ENCODE data around the gene DOCK4.
A peak's percentile ranks its signal among the peaks of the same experiment; 100 is the strongest.

DOCK4 gene

GRCh38 chr7:112150823-112151641, 55.2 kb downstream of the DOCK4 start:
- Histone ChIP-seq H2AFZ (ENCODE audit: insufficient read depth, low read length, poor library complexity) (no peak overlapping the region), H3K23ac (ENCODE audit: low read length) (no peak overlapping the region), H2AK5ac (ENCODE audit: low read length) (no peak overlapping the region), H2BK5ac (ENCODE audit: low read depth, low read length, poor library complexity) (no peak overlapping the region), H2BK12ac (ENCODE audit: low read length) (no peak overlapping the region), H3K4me2 (ENCODE audit: low read length) (no peak overlapping the region), H3K27me3 (ENCODE audit: insufficient read depth, low read length) (no peaks in the 10 kb centered on the region), H4K12ac (ENCODE audit: low read depth, low read length) (no peak overlapping the region), H3K79me2 (ENCODE audit: control insufficient read depth, insufficient read depth, low read length, poor library complexity) (no peaks in the 10 kb centered on the region), H4K8ac (ENCODE audit: low read depth, low read length) (no peak overlapping the region), H3K79me1 (ENCODE audit: low read length) (no peaks in the 10 kb centered on the region), H3K18ac (ENCODE audit: low read length) (no peak overlapping the region), H3K4me1 (ENCODE audit: control insufficient read depth in 1 of 2, insufficient read depth in 2 of 2, low read length in 2 of 2) (no peaks in the 10 kb centered on the region), H3K9ac (ENCODE audit: low read length) (no peak overlapping the region), H2BK120ac (ENCODE audit: insufficient read depth, low read length, poor library complexity) (no peak overlapping the region), H3K9me3 (ENCODE audit: insufficient read depth, low read depth, low read length) (no peaks in the 10 kb centered on the region), H3K14ac (ENCODE audit: low read length) (no peak overlapping the region), H3K4me3 (ENCODE audit: low read depth, low read length) (no peak overlapping the region), H3K36me3 (ENCODE audit: control insufficient read depth in 1 of 2, insufficient read depth in 2 of 2, low read length in 2 of 2) (no peaks in the 10 kb centered on the region), H3K4ac (ENCODE audit: low read depth, low read length) (no peak overlapping the region), H4K91ac (ENCODE audit: low read depth, low read length) (no peak overlapping the region), H3K27ac (ENCODE audit: low read depth, low read length) (no peak overlapping the region)
- no CpG with 5 or more reads among the region's 5 CpGs for WGBS (ENCODE audit: extremely low coverage, insufficient coverage, insufficient read length)
- peak in 1 of 2 donors; percentile 13 for DNase-seq

GRCh38 chr7:112149734-112150133, 56.5 kb downstream of the DOCK4 start:
- Histone ChIP-seq H2BK120ac (ENCODE audit: insufficient read depth, low read length, poor library complexity) (no peak overlapping the region), H2BK12ac (ENCODE audit: low read length) (no peak overlapping the region), H3K27ac (ENCODE audit: low read depth, low read length) (no peak overlapping the region), H4K12ac (ENCODE audit: low read depth, low read length) (no peak overlapping the region), H3K9ac (ENCODE audit: low read length) (no peak overlapping the region), H4K8ac (ENCODE audit: low read depth, low read length) (no peak overlapping the region), H2AK5ac (ENCODE audit: low read length) (no peak overlapping the region), H2BK5ac (ENCODE audit: low read depth, low read length, poor library complexity) (no peak overlapping the region), H3K23ac (ENCODE audit: low read length) (no peak overlapping the region), H4K91ac (ENCODE audit: low read depth, low read length) (no peak overlapping the region), H3K9me3 (ENCODE audit: insufficient read depth, low read depth, low read length) (no peaks in the 10 kb centered on the region), H3K4me2 (ENCODE audit: low read length) (no peak overlapping the region), H3K14ac (ENCODE audit: low read length) (no peak overlapping the region), H3K36me3 (ENCODE audit: control insufficient read depth in 1 of 2, insufficient read depth in 2 of 2, low read length in 2 of 2) (no peaks in the 10 kb centered on the region), H3K27me3 (ENCODE audit: insufficient read depth, low read length) (no peaks in the 10 kb centered on the region), H3K79me1 (ENCODE audit: low read length) (no peaks in the 10 kb centered on the region), H2AFZ (ENCODE audit: insufficient read depth, low read length, poor library complexity) (no peak overlapping the region), H3K18ac (ENCODE audit: low read length) (no peak overlapping the region), H3K79me2 (ENCODE audit: control insufficient read depth, insufficient read depth, low read length, poor library complexity) (no peaks in the 10 kb centered on the region), H3K4me3 (ENCODE audit: low read depth, low read length) (no peak overlapping the region), H3K4me1 (ENCODE audit: control insufficient read depth in 1 of 2, insufficient read depth in 2 of 2, low read length in 2 of 2) (no peaks in the 10 kb centered on the region), H3K4ac (ENCODE audit: low read depth, low read length) (no peak overlapping the region)
- no CpG with 5 or more reads among the region's 2 CpGs for WGBS (ENCODE audit: extremely low coverage, insufficient coverage, insufficient read length)
- no peak for DNase-seq

DNA sequence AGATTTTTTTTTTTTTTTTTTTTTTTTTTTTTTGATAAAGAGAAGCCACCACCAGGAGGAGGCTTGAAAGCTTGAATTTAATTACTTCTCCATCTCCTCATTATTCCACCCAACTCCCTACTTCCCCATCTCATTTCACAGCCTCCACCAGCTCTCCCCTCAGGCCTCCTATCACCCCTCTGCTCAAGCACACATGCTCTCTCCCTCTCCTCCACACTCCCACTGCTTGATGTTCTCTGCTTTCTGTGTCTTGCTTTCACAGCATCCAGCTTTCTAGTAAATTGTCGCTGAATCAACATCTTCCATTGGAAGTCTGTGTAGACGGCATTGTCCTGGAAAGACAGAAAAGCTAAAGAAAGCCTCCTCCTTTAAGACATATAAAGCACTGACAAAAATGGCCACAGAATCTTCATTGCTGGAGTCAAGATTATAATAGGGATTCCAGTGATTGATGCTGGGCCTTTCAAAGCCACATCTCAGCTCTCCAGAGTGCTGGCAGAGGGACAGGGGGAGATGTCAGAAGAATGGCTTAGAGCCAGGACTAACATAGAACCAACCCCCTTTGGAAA, 58.3 kb downstream of the DOCK4 start:
- Histone ChIP-seq H3K23ac (ENCODE audit: low read length) (no peak overlapping the region), H4K12ac (ENCODE audit: low read depth, low read length) (no peak overlapping the region), H4K91ac (ENCODE audit: low read depth, low read length) (no peak overlapping the region), H3K36me3 (ENCODE audit: control insufficient read depth in 1 of 2, insufficient read depth in 2 of 2, low read length in 2 of 2) (no peaks in the 10 kb centered on the region), H3K4me1 (ENCODE audit: control insufficient read depth in 1 of 2, insufficient read depth in 2 of 2, low read length in 2 of 2) (no peaks in the 10 kb centered on the region), H3K79me1 (ENCODE audit: low read length) (no peaks in the 10 kb centered on the region), H2BK5ac (ENCODE audit: low read depth, low read length, poor library complexity) (no peak overlapping the region), H3K4me2 (ENCODE audit: low read length) (no peak overlapping the region), H3K14ac (ENCODE audit: low read length) (no peak overlapping the region), H3K9me3 (ENCODE audit: insufficient read depth, low read depth, low read length) (no peaks in the 10 kb centered on the region), H3K4ac (ENCODE audit: low read depth, low read length) (no peak overlapping the region), H4K8ac (ENCODE audit: low read depth, low read length) (no peak overlapping the region), H2BK120ac (ENCODE audit: insufficient read depth, low read length, poor library complexity) (no peak overlapping the region), H3K27me3 (ENCODE audit: insufficient read depth, low read length) (no peaks in the 10 kb centered on the region), H3K4me3 (ENCODE audit: low read depth, low read length) (no peak overlapping the region), H2AFZ (ENCODE audit: insufficient read depth, low read length, poor library complexity) (no peak overlapping the region), H3K79me2 (ENCODE audit: control insufficient read depth, insufficient read depth, low read length, poor library complexity) (no peaks in the 10 kb centered on the region), H3K27ac (ENCODE audit: low read depth, low read length) (no peak overlapping the region), H3K18ac (ENCODE audit: low read length) (no peak overlapping the region), H3K9ac (ENCODE audit: low read length) (no peak overlapping the region), H2BK12ac (ENCODE audit: low read length) (no peak overlapping the region), H2AK5ac (ENCODE audit: low read length) (no peak overlapping the region)
- no peak for DNase-seq
- WGBS (ENCODE audit: extremely low coverage, insufficient coverage, insufficient read length) = no CpG with 5 or more reads among the region's 2 CpGs

DNA sequence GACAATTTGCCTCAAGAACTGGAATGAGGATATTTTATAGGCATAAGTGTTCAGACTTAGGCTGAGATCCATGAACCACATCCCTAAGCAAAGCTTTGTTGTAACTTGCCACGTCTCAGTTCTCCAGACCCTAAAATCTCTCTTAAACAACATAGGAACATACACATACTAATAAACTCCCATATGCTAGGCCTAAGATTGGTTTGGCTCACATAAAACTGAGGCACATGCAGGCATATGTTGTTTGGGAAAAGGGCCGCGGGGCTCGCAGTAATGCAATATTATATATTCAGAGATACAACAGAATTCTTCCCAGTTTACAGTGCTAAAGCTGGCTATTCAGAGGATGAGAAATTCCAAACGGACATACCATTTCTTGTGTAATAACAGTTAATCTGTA, 61.0 kb downstream of the DOCK4 start:
- DNase-seq = no peak
- Histone ChIP-seq H2BK120ac (ENCODE audit: insufficient read depth, low read length, poor library complexity) (no peak overlapping the region), H3K4me2 (ENCODE audit: low read length) (no peak overlapping the region), H3K79me2 (ENCODE audit: control insufficient read depth, insufficient read depth, low read length, poor library complexity) (no peaks in the 10 kb centered on the region), H4K91ac (ENCODE audit: low read depth, low read length) (no peak overlapping the region), H3K4ac (ENCODE audit: low read depth, low read length) (no peak overlapping the region), H3K27ac (ENCODE audit: low read depth, low read length) (no peak overlapping the region), H3K36me3 (ENCODE audit: control insufficient read depth in 1 of 2, insufficient read depth in 2 of 2, low read length in 2 of 2) (no peaks in the 10 kb centered on the region), H3K4me1 (ENCODE audit: control insufficient read depth in 1 of 2, insufficient read depth in 2 of 2, low read length in 2 of 2) (no peaks in the 10 kb centered on the region), H3K9ac (ENCODE audit: low read length) (no peak overlapping the region), H2BK12ac (ENCODE audit: low read length) (no peak overlapping the region), H3K18ac (ENCODE audit: low read length) (no peak overlapping the region), H2BK5ac (ENCODE audit: low read depth, low read length, poor library complexity) (no peak overlapping the region), H3K4me3 (ENCODE audit: low read depth, low read length) (no peak overlapping the region), H3K79me1 (ENCODE audit: low read length) (no peaks in the 10 kb centered on the region), H2AK5ac (ENCODE audit: low read length) (no peak overlapping the region), H3K23ac (ENCODE audit: low read length) (no peak overlapping the region), H2AFZ (ENCODE audit: insufficient read depth, low read length, poor library complexity) (no peak overlapping the region), H3K9me3 (ENCODE audit: insufficient read depth, low read depth, low read length) (no peaks in the 10 kb centered on the region), H4K8ac (ENCODE audit: low read depth, low read length) (no peak overlapping the region), H3K27me3 (ENCODE audit: insufficient read depth, low read length) (no peaks in the 10 kb centered on the region), H3K14ac (ENCODE audit: low read length) (no peak overlapping the region), H4K12ac (ENCODE audit: low read depth, low read length) (no peak overlapping the region)
- no CpG with 5 or more reads among the region's 5 CpGs for WGBS (ENCODE audit: extremely low coverage, insufficient coverage, insufficient read length)

All from trophoblast cell (in vitro differentiated cells and primary cell).